GM18867 (cell line): ENCODE results near the gene CCDC61.

Experiments
- ATAC-seq: cut with Tn5 transposase; IDR thresholded peaks from one replicate; pipeline ENCODE4 v1.9.1; 2021; ENCODE audit warnings: mild to moderate bottlenecking, moderate library complexity; ENCODE audit not compliant: unreplicated experiment

CCDC61 gene

GRCh38 chr19:45994998-45995714 lies at the start of gene CCDC61:
CCDC61 (plus strand) TSS chr19:45995467; CDS start chr19:46003019, 7,552 bp downstream.
- ATAC-seq = peak; percentile 93

- ATAC-seq = no peak
Measured at GRCh38 chr19:45947926-45948325, 47.3 kb upstream of the CCDC61 start.

GRCh38 chr19:45952341-45952685 lies 43.0 kb upstream of the CCDC61 start:
- no peak for ATAC-seq

- no peak for ATAC-seq
Measured at GRCh38 chr19:45952686-45953505, 42.4 kb upstream of the CCDC61 start.

GRCh38 chr19:45953676-45954075 lies 41.6 kb upstream of the CCDC61 start:
- ATAC-seq = no peak

GRCh38 chr19:45954156-45954555 lies 41.1 kb upstream of the CCDC61 start:
- ATAC-seq = no peak

GRCh38 chr19:45955905-45956608 lies 39.2 kb upstream of the CCDC61 start:
- ATAC-seq = no peak

GRCh38 chr19:45958320-45958719 lies 36.9 kb upstream of the CCDC61 start:
- ATAC-seq = no peak

- ATAC-seq = no peak
Measured at GRCh38 chr19:45958769-45959516, 36.3 kb upstream of the CCDC61 start.

GRCh38 chr19:45959517-45960025 lies 35.7 kb upstream of the CCDC61 start:
- ATAC-seq = no peak

GRCh38 chr19:45960595-45961235 lies 34.6 kb upstream of the CCDC61 start:
- no peak for ATAC-seq

- no peak for ATAC-seq
Measured at GRCh38 chr19:45962021-45962420, 33.2 kb upstream of the CCDC61 start.

- no peak for ATAC-seq
Measured at GRCh38 chr19:45967246-45967645, 28.0 kb upstream of the CCDC61 start.

GRCh38 chr19:45968626-45969025 lies 26.6 kb upstream of the CCDC61 start:
- no peak for ATAC-seq

GRCh38 chr19:45969676-45970075 lies 25.6 kb upstream of the CCDC61 start:
- no peak for ATAC-seq

GRCh38 chr19:45971260-45971902 lies 23.9 kb upstream of the CCDC61 start:
- ATAC-seq = no peak

GRCh38 chr19:45972081-45972946 lies 23.0 kb upstream of the CCDC61 start:
- ATAC-seq = no peak

- ATAC-seq = no peak
Measured at GRCh38 chr19:45972947-45973540, 22.2 kb upstream of the CCDC61 start.
